Sigmoid colon (tissue), 7 donors: Measurements from ENCODE around the gene DHRS7B. TPM values are rescaled to one million over a fixed set of nuclear protein-coding genes. Genes with fewer than 3 reads are reported as not detected.
"Not testable (repeated sequence)": the region's sequence is repeated elsewhere in the genome, so short reads cannot be mapped to it uniquely, and the experiment has no call there.

Experiments used
- DNase-seq: peaks from one replicate; pipeline ENCODE4 v3.0.0-alpha.2; 2019
- H3K27ac ChIP-seq, 4 donors: fragments of 200-600 bp; sonication (generic); one replicate each; pipeline ENCODE4 v1.5.1; 2016 to 2019; ENCODE audit warnings: mild to moderate bottlenecking in 1 of 4
- H3K27me3 ChIP-seq, 3 donors: fragments of 200-600 bp; sonication (generic); one replicate each; pipeline ENCODE4 v1.5.1; 2019; ENCODE audit warnings: mild to moderate bottlenecking in 1 of 3
- H3K36me3 ChIP-seq, 4 donors: fragments of 200-600 bp; sonication (generic); one replicate each; pipeline ENCODE4 v1.5.1; 2016 to 2019
- H3K4me1 ChIP-seq, 4 donors: fragments of 200-600 bp; sonication (generic); one replicate each; pipeline ENCODE4 v1.5.1; 2017 to 2019
- H3K4me3 ChIP-seq, 4 donors: fragments of 200-600 bp; sonication (generic); one replicate each; pipeline ENCODE4 v1.5.1; 2017 to 2019; ENCODE audit warnings: mild to moderate bottlenecking in 2 of 4, moderate library complexity in 1 of 4
- H3K9me3 ChIP-seq, 4 donors: fragments of 200-600 bp in 3 of 4; sonication (generic) in 3 of 4; one replicate each; pipeline versions ENCODE4 v1.5.1 to v1.6.1; 2013 to 2019
- CTCF ChIP-seq, 4 experiments: fragments of 450-650 bp in 3 of 4; fragments of 200-600 bp in 1 of 4; IDR thresholded peaks; one replicate each; pipeline ENCODE4 v1.5.1; 2016 to 2019; ENCODE audit warnings: antibody characterized with exemption in 4 of 4, mild to moderate bottlenecking in 3 of 4, moderate library complexity in 2 of 4
- EP300 ChIP-seq, 4 donors: sonication (generic); formaldehyde crosslinking; IDR thresholded peaks; one replicate each; pipeline ENCODE4 v1.6.1; 2017; ENCODE audit warnings: antibody characterized with exemption in 4 of 4
- POLR2A ChIP-seq, 2 donors: fragments of 450-650 bp; IDR thresholded peaks; one replicate each; pipeline ENCODE4 v1.6.1; 2016; ENCODE audit warnings: antibody characterized with exemption in 2 of 2, mild to moderate bottlenecking in 2 of 2, moderate library complexity in 2 of 2
- POLR2AphosphoS5 ChIP-seq, 4 donors: sonication (generic); formaldehyde crosslinking; IDR thresholded peaks; one replicate each; pipeline ENCODE4 v1.6.1; 2017; ENCODE audit warnings: antibody characterized with exemption in 4 of 4
- WGBS, 2 donors: extraction: QIAGEN DNeasy Blood & Tissue Kit; methylation state at CpG; one replicate each; pipeline ENCODE4 v1.1.7; 2013; 5-methylcytosine and 5-hydroxymethylcytosine counted together
- intact Hi-C: fragments of 100-400 bp; cut with DNase I; formaldehyde crosslinking; loops from one replicate; pipeline ENCODE4 v1.15.1; 2023
- polyA plus RNA-seq, 3 donors: library from polyadenylated mRNA; stranded (reverse); fragments of 200-250 nt; gene quantifications; one replicate each; pipeline ENCODE4 v1.2.3, GENCODE V29; 2013
- total RNA-seq, 4 donors: library from RNA; depleted of rRNA; stranded (reverse); fragments of >200 nt; gene quantifications; one replicate each; pipeline ENCODE4 v1.1.0, GENCODE V29; 2016
- donor health status: healthy with polysubstance abuse.
- donor health status: Bipolar disorder and iron deficiency.
- donor health status: healthy.

DHRS7B gene
- total and polyA plus RNA-seq, 7 donors = 8.3 to 31.9 (median 23.2) TPM

DNA sequence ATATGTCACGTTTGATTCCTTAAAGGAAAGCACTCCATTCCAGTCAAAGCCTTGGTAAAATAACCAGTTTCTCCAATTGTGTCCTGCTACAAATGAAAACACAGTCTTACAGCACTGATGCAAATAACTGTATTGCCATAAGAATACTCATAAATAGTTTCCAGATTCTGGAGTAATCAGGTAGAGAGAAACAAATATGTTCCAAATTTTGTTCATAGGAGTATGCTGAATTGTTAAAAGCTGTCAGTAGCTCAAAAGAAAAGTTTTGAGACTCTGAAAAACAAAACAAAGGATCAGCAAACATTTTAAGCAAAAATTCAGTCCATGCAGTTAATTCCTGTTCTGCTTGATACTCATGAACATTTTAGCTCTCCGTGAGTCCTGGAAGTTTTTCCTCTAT, 7.8 kb downstream of the DHRS7B start:
- TF ChIP-seq EP300 (IDR thresholded peaks at IDR 0.05) (no peak), CTCF (IDR thresholded peaks at IDR 0.05) (no peak), POLR2AphosphoS5 (IDR thresholded peaks at IDR 0.05) (no peak), POLR2A (IDR thresholded peaks at IDR 0.05) (no peak)
- no peak overlapping the region for H3K4me3 ChIP-seq
- intact Hi-C loops = loop anchor here (5.0 kb wide), 1 partner anchor 33 kb away; no protein-coding TSS in a partner anchor
- DNase-seq = no peak
- H3K27ac ChIP-seq = no peak overlapping the region
- H3K9me3 ChIP-seq = no peaks in the 10 kb centered on the region
- no peaks in the 10 kb centered on the region for H3K27me3 ChIP-seq
- no peaks in the 10 kb centered on the region for H3K36me3 ChIP-seq
- WGBS, 2 donors = 93 to 97% methylated on average over 2 of the region's 2 CpGs
- H3K4me1 ChIP-seq = peaks cover 0 to 9% (median 0%) of the 10 kb centered on the region in 4 donors

- WGBS, 2 donors = 83 to 87% methylated on average over 6 of the region's 6 CpGs
- intact Hi-C loops = no loop called here
Measured at GRCh38 chr17:21140911-21141310, 14.1 kb downstream of the DHRS7B start.

DNA sequence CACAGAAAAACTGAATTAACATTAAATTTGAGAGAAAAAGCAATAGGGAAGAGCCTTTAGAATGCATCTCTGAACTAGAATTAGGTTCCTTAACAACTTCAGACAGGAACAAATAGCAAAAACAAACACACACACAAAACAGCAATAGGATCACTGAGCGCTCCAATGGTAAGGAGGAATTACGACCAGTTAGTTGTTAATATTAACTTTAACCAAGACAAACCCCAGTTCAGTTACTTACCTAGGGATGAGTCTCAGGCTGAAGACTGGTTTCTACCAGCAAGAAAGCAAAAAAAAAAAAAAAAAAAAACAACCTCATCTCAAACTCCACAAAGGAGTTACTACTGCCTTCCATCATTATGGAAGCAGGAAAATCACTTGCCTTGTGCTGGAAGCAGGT, 14.6 kb downstream of the DHRS7B start:
- 78 to 85% methylated on average over 2 of the region's 2 CpGs for WGBS, 2 donors
- no peaks in the 10 kb centered on the region for H3K27me3 ChIP-seq
- H3K36me3 ChIP-seq = peaks cover 0 to 4% (median 0%) of the 10 kb centered on the region in 4 donors
- no peak overlapping the region for H3K4me3 ChIP-seq
- TF ChIP-seq EP300 (IDR thresholded peaks at IDR 0.05) (no peak), POLR2A (IDR thresholded peaks at IDR 0.05) (no peak), POLR2AphosphoS5 (IDR thresholded peaks at IDR 0.05) (no peak), CTCF (IDR thresholded peaks at IDR 0.05) (no peak)
- no peak overlapping the region for H3K27ac ChIP-seq
- DNase-seq = no peak
- H3K9me3 ChIP-seq = no peaks in the 10 kb centered on the region
- intact Hi-C loops = no loop called here
- no peaks in the 10 kb centered on the region for H3K4me1 ChIP-seq

More at GRCh38 chr17:21140911-21141310, 14.1 kb downstream of the DHRS7B start:
- no peak for DNase-seq
- Histone ChIP-seq H3K36me3 (peaks cover 0 to 4% (median 0%) of the 10 kb centered on the region in 4 donors), H3K4me1 (no peaks in the 10 kb centered on the region), H3K4me3 (no peak overlapping the region), H3K9me3 (no peaks in the 10 kb centered on the region), H3K27ac (no peak overlapping the region), H3K27me3 (no peaks in the 10 kb centered on the region)
- TF ChIP-seq POLR2A (IDR thresholded peaks at IDR 0.05) (no peak), EP300 (IDR thresholded peaks at IDR 0.05) (no peak), CTCF (IDR thresholded peaks at IDR 0.05) (no peak), POLR2AphosphoS5 (IDR thresholded peaks at IDR 0.05) (no peak)

DNA sequence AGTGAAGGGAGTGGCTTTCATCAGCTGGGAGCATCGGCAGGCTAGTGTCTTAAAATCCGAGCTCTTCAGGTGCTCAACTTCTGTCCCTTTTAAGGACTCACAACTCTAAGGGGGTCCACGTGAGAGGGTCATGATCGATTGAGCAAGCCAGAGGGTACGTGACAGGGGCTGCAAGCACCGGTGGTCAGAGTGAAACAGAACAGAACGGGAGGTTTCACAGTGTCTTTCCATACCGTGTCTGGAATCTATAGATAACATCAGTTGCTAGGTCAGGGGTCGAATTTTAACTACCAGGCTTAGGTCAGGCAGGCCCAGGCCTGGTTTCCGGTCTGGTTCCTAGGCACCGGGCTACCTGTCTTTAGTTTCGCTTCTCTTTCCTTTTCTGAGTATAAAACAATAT, 15.3 kb downstream of the DHRS7B start:
- H3K4me3 ChIP-seq, DNase-seq, H3K4me1 ChIP-seq, intact Hi-C loops, H3K36me3 ChIP-seq, H3K9me3 ChIP-seq, H3K27me3 ChIP-seq, H3K27ac ChIP-seq: not testable (repeated sequence)
- 84 to 87% methylated on average over 12 of the region's 12 CpGs for WGBS, 2 donors

GRCh38 chr17:21143695-21144094, 16.9 kb downstream of the DHRS7B start:
- TF ChIP-seq EP300 (IDR thresholded peaks at IDR 0.05) (no peak), POLR2A (IDR thresholded peaks at IDR 0.05) (no peak), CTCF (IDR thresholded peaks at IDR 0.05) (no peak), POLR2AphosphoS5 (IDR thresholded peaks at IDR 0.05) (no peak)
- no peak overlapping the region for H3K27ac ChIP-seq
- no peaks in the 10 kb centered on the region for H3K9me3 ChIP-seq
- no peaks in the 10 kb centered on the region for H3K4me1 ChIP-seq
- intact Hi-C loops = no loop called here
- H3K36me3 ChIP-seq = peaks cover 0 to 4% (median 0%) of the 10 kb centered on the region in 4 donors
- no peak overlapping the region for H3K4me3 ChIP-seq
- 81 to 88% methylated on average over 3 of the region's 3 CpGs for WGBS, 2 donors
- H3K27me3 ChIP-seq = no peaks in the 10 kb centered on the region
- DNase-seq = no peak

- H3K27me3 ChIP-seq, H3K4me1 ChIP-seq, H3K9me3 ChIP-seq, H3K36me3 ChIP-seq, intact Hi-C loops, DNase-seq, H3K27ac ChIP-seq, H3K4me3 ChIP-seq: not testable (repeated sequence)
- 85 to 97% methylated on average over 3 of the region's 3 CpGs for WGBS, 2 donors
Measured at GRCh38 chr17:21144299-21144698, 17.5 kb downstream of the DHRS7B start.
